ENCODE measurements around the gene ZNF793.
A peak's percentile ranks its signal among the peaks of the same experiment; 100 is the strongest.

The ZNF793 gene

GRCh38 chr19:37506387-37507166 lies at the start of gene ZNF793:
TSS of gene ZNF793 (plus strand) at chr19:37506939. CDS start at chr19:37523440, 16,501 bp downstream.
- H3K9me3 Mint-ChIP-seq = peaks cover 20% of the 10 kb centered on the region
- H3K4me1 Mint-ChIP-seq = no peaks in the 10 kb centered on the region
- no peak within 1 kb of the TSS for H3K4me3 Mint-ChIP-seq
- H3K27ac Mint-ChIP-seq = no peak within 1 kb of the TSS
- H3K27me3 Mint-ChIP-seq (ENCODE audit: low read depth) = no peaks in the 10 kb centered on the region
- no peak for TF ChIP-seq CTCF (IDR thresholded peaks at IDR 0.05; ENCODE audit: unreplicated experiment in 3 of 3)
- H3K36me3 Mint-ChIP-seq (ENCODE audit: low read depth) = peaks cover 57% of the 10 kb centered on the region

DNA sequence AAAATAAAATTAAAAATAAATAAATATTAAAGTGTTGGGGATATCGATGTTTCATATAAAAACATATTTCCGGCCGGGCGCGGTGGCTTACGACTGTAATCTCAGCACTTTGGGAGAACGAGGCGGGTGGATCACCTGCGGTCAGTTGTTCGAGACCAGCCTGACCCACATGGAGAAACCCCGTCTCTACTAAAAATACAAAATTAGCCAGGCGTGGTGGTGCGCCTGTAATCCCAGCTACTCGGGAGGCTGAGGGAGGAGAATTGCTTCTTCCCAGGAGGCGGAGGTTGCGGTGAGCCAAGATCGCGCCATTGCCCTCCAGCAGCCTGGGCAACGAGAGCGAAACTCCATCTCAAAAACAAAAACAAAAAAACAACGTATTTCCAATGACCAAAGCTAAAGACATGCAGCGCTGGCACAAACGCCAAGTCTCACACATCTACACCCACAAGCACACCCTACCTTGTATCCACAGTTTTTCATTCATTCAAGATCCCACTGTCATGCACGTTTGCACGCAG lies 40.4 kb upstream of the ZNF793 start:
- no peaks in the 10 kb centered on the region for H3K27me3 Mint-ChIP-seq (ENCODE audit: low read depth)
- H3K4me1 Mint-ChIP-seq = peaks cover 32% of the 10 kb centered on the region
- H3K9me3 Mint-ChIP-seq = peaks cover 32% of the 10 kb centered on the region
- TF ChIP-seq CTCF (IDR thresholded peaks at IDR 0.05; ENCODE audit: unreplicated experiment in 3 of 3) = no peak
- peaks cover 51% of the 10 kb centered on the region for H3K36me3 Mint-ChIP-seq (ENCODE audit: low read depth)
- H3K27ac Mint-ChIP-seq = peak overlapping the region; percentile 95 to 97 (median 96)
- peak overlapping the region; percentile 95 to 99 (median 99) for H3K4me3 Mint-ChIP-seq

GRCh38 chr19:37466798-37467607 lies 39.7 kb upstream of the ZNF793 start, which contains the start of gene ZNF569:
TSS of gene ZNF569 (minus strand) at chr19:37467444. CDS start at chr19:37444921, 22,523 bp downstream.
- H3K27me3 Mint-ChIP-seq (ENCODE audit: low read depth) = no peaks in the 10 kb centered on the region

GRCh38 chr19:37467608-37468090 lies 39.1 kb upstream of the ZNF793 start:
- H3K4me1 Mint-ChIP-seq = peaks cover 32% of the 10 kb centered on the region
- peak overlapping the region; percentile 95 to 97 (median 96) for H3K27ac Mint-ChIP-seq
- H3K4me3 Mint-ChIP-seq = peak overlapping the region; percentile 95 to 99 (median 99)
- H3K27me3 Mint-ChIP-seq (ENCODE audit: low read depth) = no peaks in the 10 kb centered on the region
- no peak for TF ChIP-seq CTCF (IDR thresholded peaks at IDR 0.05; ENCODE audit: unreplicated experiment in 3 of 3)
- H3K9me3 Mint-ChIP-seq = peaks cover 32% of the 10 kb centered on the region
- H3K36me3 Mint-ChIP-seq (ENCODE audit: low read depth) = peaks cover 51% of the 10 kb centered on the region

More at GRCh38 chr19:37466798-37467607, 39.7 kb upstream of the ZNF793 start, which contains the start of gene ZNF569:
- Mint-ChIP-seq H3K4me1 (peaks cover 32% of the 10 kb centered on the region), H3K9me3 (peaks cover 32% of the 10 kb centered on the region), H3K27ac (peak within 1 kb of the TSS; percentile 95 to 97 (median 96)), H3K36me3 (ENCODE audit: low read depth) (peaks cover 51% of the 10 kb centered on the region), H3K4me3 (peak within 1 kb of the TSS; percentile 95 to 99 (median 99))
- TF ChIP-seq CTCF (IDR thresholded peaks at IDR 0.05; ENCODE audit: unreplicated experiment in 3 of 3) = no peak

DNA sequence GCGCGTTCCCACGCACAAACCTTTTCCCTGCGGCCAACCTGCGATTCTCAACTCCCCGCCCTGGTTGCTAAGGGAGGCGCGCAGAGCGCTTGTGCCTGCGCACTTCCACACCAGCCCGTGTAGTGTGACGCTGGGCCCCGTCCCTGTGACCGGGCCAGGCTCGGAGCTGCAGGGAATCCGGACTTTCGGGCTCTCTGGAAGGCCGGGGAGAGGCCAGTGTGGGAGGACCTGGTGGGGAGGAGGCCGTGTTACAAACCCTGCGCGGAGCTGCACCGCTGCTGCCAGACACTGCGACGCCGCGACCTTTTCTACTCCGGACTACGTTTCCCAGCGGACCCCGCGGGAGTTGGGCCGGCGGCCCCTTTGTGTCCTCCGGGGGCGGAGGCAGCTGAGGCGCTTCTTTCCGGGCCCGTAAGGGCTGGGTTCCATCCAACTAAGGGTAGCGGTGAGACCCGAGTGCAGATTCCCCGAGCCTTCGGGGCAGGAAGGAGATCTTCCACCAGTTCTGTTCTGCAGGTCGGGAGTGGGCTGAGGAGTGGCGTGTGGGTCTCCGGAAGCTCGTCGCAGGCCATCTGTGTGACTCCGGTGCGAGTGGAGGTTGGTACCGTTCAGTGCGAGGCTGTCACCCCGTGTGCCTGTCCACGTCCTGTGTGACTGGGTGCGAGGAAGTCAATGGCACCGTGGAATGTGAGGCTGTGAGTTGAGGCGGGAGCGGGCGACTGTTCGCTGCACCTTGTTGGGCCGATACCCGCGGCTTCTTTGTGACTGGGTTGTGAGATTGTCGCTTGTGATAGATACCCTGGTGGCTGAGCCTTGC lies 37.6 kb upstream of the ZNF793 start, which contains the start of gene ZNF570:
Gene ZNF570 (plus strand): TSS at position 396 of the 817 bp plus-strand sequence. CDS start 999 bp downstream, outside the sequence.
- Mint-ChIP-seq H3K9me3 (peaks cover 32% of the 10 kb centered on the region), H3K27ac (peak within 1 kb of the TSS; percentile 95 to 96 (median 96)), H3K4me3 (peak within 1 kb of the TSS; percentile 95 to 99 (median 99)), H3K36me3 (ENCODE audit: low read depth) (peaks cover 47% of the 10 kb centered on the region), H3K4me1 (peaks cover 32% of the 10 kb centered on the region), H3K27me3 (ENCODE audit: low read depth) (no peaks in the 10 kb centered on the region)
- no peak for TF ChIP-seq CTCF (IDR thresholded peaks at IDR 0.05; ENCODE audit: unreplicated experiment in 3 of 3)

Data from nephron (organoid).